CD4-positive, alpha-beta T cell (primary cell): ENCODE results near the gene LAPTM5. TPM values are rescaled to one million over a fixed set of nuclear protein-coding genes. Genes with fewer than 3 reads are reported as not detected.

Source experiments
- ATAC-seq: fragments of 200-7000 bp; cut with Tn5 transposase; one replicate; pipeline ENCODE4 v1.10.0; 2022; ENCODE audit warnings: mild to moderate bottlenecking; ENCODE audit not compliant: poor library complexity
- CTCF ChIA-PET: fragments of 350-600 bp; sonication (Branson Sonifier 250); formaldehyde crosslinking; loops from one replicate; lab custom pipeline; 2021; ENCODE audit warnings: antibody characterized with exemption, inconsistent platforms; lab: Charles Lee
- POLR2A ChIA-PET: fragments of 350-600 bp; sonication (Branson Sonifier 250); formaldehyde crosslinking; loops from one replicate; lab custom pipeline; 2021; ENCODE audit warnings: antibody characterized with exemption, inconsistent platforms; lab: Charles Lee
- DNase-seq, 14 experiments: peaks; one replicate each; pipeline ENCODE4 v3.0.0-alpha.2; 2013 to 2020; ENCODE audit warnings: mixed read lengths in 2 of 14
- H3K27ac ChIP-seq, 2 donors: one replicate each; pipeline versions ENCODE4 v1.5.1 to v1.7.0; 2013; ENCODE audit warnings: low read length in 2 of 2, low read depth in 1 of 2, mild to moderate bottlenecking in 1 of 2
- H3K27me3 ChIP-seq, 2 experiments: 1 replicate in 1 of 2; 2 replicates in 1 of 2; pipeline versions ENCODE4 v1.6.1 to v1.7.0; 2013; ENCODE audit warnings: low read length in 2 of 2, control low read depth in 1 of 2, mild to moderate bottlenecking in 1 of 2, moderate library complexity in 1 of 2; ENCODE audit not compliant: insufficient read depth in 2 of 2, control insufficient read depth in 1 of 2
- H3K36me3 ChIP-seq: one replicate; pipeline ENCODE4 v1.6.1; 2013; ENCODE audit warnings: low read length, control low read depth; ENCODE audit not compliant: insufficient read depth
- H3K4me1 ChIP-seq: one replicate; pipeline ENCODE4 v1.6.1; 2013; ENCODE audit warnings: low read length, control low read depth; ENCODE audit not compliant: insufficient read depth
- H3K4me3 ChIP-seq: one replicate; pipeline ENCODE4 v1.5.1; 2013; ENCODE audit warnings: mild to moderate bottlenecking, low read length, moderate library complexity
- H3K9me3 ChIP-seq, 2 experiments: 1 replicate in 1 of 2; 2 replicates in 1 of 2; pipeline versions ENCODE4 v1.6.1 to v1.7.0; 2013; ENCODE audit warnings: low read length in 2 of 2, mild to moderate bottlenecking in 2 of 2, control low read depth in 1 of 2, moderate library complexity in 1 of 2; ENCODE audit not compliant: control insufficient read depth in 1 of 2, insufficient read depth in 1 of 2
- H3K27ac Mint-ChIP-seq: one replicate; pipeline ENCODE4 v1.8.0; 2020; ENCODE audit warnings: mixed read lengths
- H3K27me3 Mint-ChIP-seq: one replicate; pipeline ENCODE4 v1.8.0; 2021; ENCODE audit warnings: mixed read lengths
- H3K36me3 Mint-ChIP-seq: one replicate; pipeline ENCODE4 v1.8.0; 2021; ENCODE audit warnings: low read depth, mixed read lengths
- H3K4me1 Mint-ChIP-seq: one replicate; pipeline ENCODE4 v1.8.0; 2021; ENCODE audit warnings: low read depth, mixed read lengths
- H3K4me3 Mint-ChIP-seq: one replicate; pipeline ENCODE4 v1.8.0; 2020; ENCODE audit warnings: mild to moderate bottlenecking, mixed read lengths
- H3K9me3 Mint-ChIP-seq: one replicate; pipeline ENCODE4 v1.8.0; 2020; ENCODE audit warnings: mixed read lengths
- CTCF ChIP-seq: fragments of 200-600 bp; IDR thresholded peaks from one replicate; pipeline ENCODE4 v1.8.0; 2022; ENCODE audit warnings: antibody characterized with exemption, mild to moderate bottlenecking
- intact Hi-C, 2 experiments: fragments of 100-400 bp; cut with DNase I in 1 of 2; cut with micrococcal nuclease in 1 of 2; formaldehyde crosslinking; loops; one replicate each; pipeline versions ENCODE4 v1.15.1 to v1.9.0; 2023 to 2025; cut with DNase I, micrococcal nuclease
- total RNA-seq, 174 experiments: library from RNA in 2 of 174; stranded (reverse) in 2 of 174; gene quantifications; one replicate each; pipeline ENCODE4 v1.2.3 and lab custom pipeline; 2021 to 2026

The LAPTM5 gene
- total RNA-seq, 2 experiments from 2014 or later, result 625 to 642 TPM

- H3K36me3 Mint-ChIP-seq, result peaks cover 57% of the 10 kb centered on the region
- DNase-seq (peak in 2 of 14 experiments; percentile 65 to 73), ATAC-seq (no peak)
- peaks cover 98% of the 10 kb centered on the region for H3K4me1 Mint-ChIP-seq
- peak overlapping the region; percentile 96 for H3K27ac Mint-ChIP-seq
- Histone ChIP-seq H3K27me3 (no peaks in the 10 kb centered on the region), H3K27ac (peak overlapping the region; percentile 95 to 97), H3K36me3 (peaks cover 30% of the 10 kb centered on the region), H3K4me1 (peaks cover 92% of the 10 kb centered on the region), H3K9me3 (no peaks in the 10 kb centered on the region), H3K4me3 (peak overlapping the region; percentile 99)
- no peak for TF ChIP-seq CTCF
- no peaks in the 10 kb centered on the region for H3K27me3 Mint-ChIP-seq
- intact Hi-C loops, result no loop called here
- H3K9me3 Mint-ChIP-seq, result no peaks in the 10 kb centered on the region
- H3K4me3 Mint-ChIP-seq, result peak overlapping the region; percentile 96
- ChIA-PET POLR2A (interaction anchor here (1.5 to 13.4 kb wide), 6 partner anchors 8 to 35 kb away, joined by 3 to 457 read pairs (median 9); no protein-coding TSS in a partner anchor), CTCF (interaction anchor here (1.1 to 6.8 kb wide), 4 partner anchors 11 to 35 kb away, joined by 3 to 43 read pairs (median 32); no protein-coding TSS in a partner anchor)
These were observed 2.8 kb downstream of the LAPTM5 start for GRCh38 chr1:30754684-30755171.

GRCh38 chr1:30753660-30754123, 3.9 kb downstream of the LAPTM5 start:
- Mint-ChIP-seq H3K36me3 (peaks cover 67% of the 10 kb centered on the region), H3K9me3 (no peaks in the 10 kb centered on the region)
- POLR2A ChIA-PET, result interaction anchor here (1.4 to 13.4 kb wide), 6 partner anchors 7 to 34 kb away, joined by 3 to 457 read pairs (median 9); partner anchors contain the start of gene MATN1

GRCh38 chr1:30753118-30753517, 4.5 kb downstream of the LAPTM5 start:
- H3K27me3 Mint-ChIP-seq, result no peaks in the 10 kb centered on the region
- no peak for TF ChIP-seq CTCF
- CTCF ChIA-PET, result interaction anchor here (5.2 to 6.8 kb wide), 2 partner anchors 9 to 26 kb away, joined by 29 to 43 read pairs; no protein-coding TSS in a partner anchor
- H3K27me3 ChIP-seq, result no peaks in the 10 kb centered on the region
- DNase-seq (no peak), ATAC-seq (no peak)
- H3K36me3 Mint-ChIP-seq, result peaks cover 73% of the 10 kb centered on the region
- POLR2A ChIA-PET, result interaction anchor here (1.4 to 13.4 kb wide), 6 partner anchors 5 to 34 kb away, joined by 4 to 457 read pairs (median 18); partner anchors contain the start of genes LAPTM5 and MATN1
- peaks cover 34% of the 10 kb centered on the region for H3K36me3 ChIP-seq
- peak overlapping the region; percentile 99 for H3K4me3 ChIP-seq
- peaks cover 98% of the 10 kb centered on the region for H3K4me1 Mint-ChIP-seq
- no peaks in the 10 kb centered on the region for H3K9me3 Mint-ChIP-seq
- H3K27ac Mint-ChIP-seq, result peak overlapping the region; percentile 96
- H3K27ac ChIP-seq, result peak overlapping the region; percentile 95 to 97
- intact Hi-C loops, result no loop called here
- H3K4me1 ChIP-seq, result peaks cover 92% of the 10 kb centered on the region
- H3K9me3 ChIP-seq, result no peaks in the 10 kb centered on the region
- peak overlapping the region; percentile 96 for H3K4me3 Mint-ChIP-seq

More at GRCh38 chr1:30753660-30754123, 3.9 kb downstream of the LAPTM5 start:
- TF ChIP-seq CTCF, result no peak
- H3K36me3 ChIP-seq, result peaks cover 30% of the 10 kb centered on the region
- peak in 1 of 14 experiments; percentile 74 for DNase-seq
- ATAC-seq, result peak; percentile 10
- H3K4me3 ChIP-seq, result peak overlapping the region; percentile 99
- H3K4me1 ChIP-seq, result peaks cover 92% of the 10 kb centered on the region
- no peaks in the 10 kb centered on the region for H3K9me3 ChIP-seq
- CTCF ChIA-PET, result interaction anchor here (5.2 to 6.8 kb wide), 2 partner anchors 10 to 26 kb away, joined by 29 to 43 read pairs; no protein-coding TSS in a partner anchor
- peak overlapping the region; percentile 96 for H3K27ac Mint-ChIP-seq
- intact Hi-C loops, result no loop called here
- H3K4me1 Mint-ChIP-seq, result peaks cover 98% of the 10 kb centered on the region
- no peaks in the 10 kb centered on the region for H3K27me3 Mint-ChIP-seq
- peak overlapping the region; percentile 96 for H3K4me3 Mint-ChIP-seq
- no peaks in the 10 kb centered on the region for H3K27me3 ChIP-seq
- H3K27ac ChIP-seq, result peak overlapping the region; percentile 95 to 97
